ENCODE measurements around the gene DUSP8. TPM values are rescaled to one million over a fixed set of nuclear protein-coding genes. Genes with fewer than 3 reads are reported as not detected.
"Not testable (repeated sequence)": the region's sequence is repeated elsewhere in the genome, so short reads cannot be mapped to it uniquely, and the experiment has no call there.

DUSP8 gene
- total and polyA plus RNA-seq, 2 donors (not counting 1 experiment from before 2014, with no cell fraction given) = 4.3 to 7.2 TPM

DNA sequence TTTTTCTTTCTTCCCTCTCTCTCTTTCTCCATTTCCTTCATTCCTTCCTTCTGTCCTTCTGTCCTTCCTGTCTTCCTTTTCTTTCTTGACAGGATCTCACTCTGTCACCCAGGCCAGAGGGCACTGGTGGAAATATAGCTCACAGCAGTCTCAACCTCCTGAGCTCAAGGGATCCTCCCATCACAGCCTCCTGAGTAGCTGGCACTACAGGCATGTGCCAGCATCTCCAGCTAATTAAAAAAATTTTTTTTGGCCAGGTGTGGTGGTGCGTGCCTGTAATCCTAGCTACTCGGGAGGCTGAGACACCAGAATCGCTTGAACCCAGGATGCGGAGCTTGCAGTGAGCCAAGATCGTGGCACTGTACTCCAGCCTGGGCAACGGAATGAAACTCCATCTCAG is 4.8 kb upstream of the DUSP8 start:
- H4K20me1 ChIP-seq (ENCODE audit: control insufficient read depth, insufficient read depth, low read length, poor library complexity, severe bottlenecking) = no peaks in the 10 kb centered on the region
- ChIA-PET POLR2A (interaction anchor here (0.6 to 0.7 kb wide), 2 partner anchors 59 to 459 kb away, joined by 3 read pairs; no protein-coding TSS in a partner anchor), CTCF (interaction anchor here (1.2 to 4.2 kb wide), 6 partner anchors 11 to 375 kb away, joined by 4 to 28 read pairs (median 7); no protein-coding TSS in a partner anchor)
- no peaks in the 10 kb centered on the region for H3K79me2 ChIP-seq (ENCODE audit: control insufficient read depth, insufficient read depth, low read length)
- intact Hi-C loops (cut with micrococcal nuclease) = no loop called here
- Mint-ChIP-seq H3K27ac (peak overlapping the region; percentile 15), H3K4me3 (peak overlapping the region; percentile 32), H3K27me3 (peaks cover 9% of the 10 kb centered on the region), H3K9me3 (ENCODE audit: insufficient read depth) (peaks cover 5% of the 10 kb centered on the region), H3K4me1 (peaks cover 11% of the 10 kb centered on the region)
- peaks cover 18 to 20% of the 10 kb centered on the region in 2 donors for H3K4me1 ChIP-seq (ENCODE audit: control insufficient read depth in 2 of 2, insufficient read depth in 2 of 2, low read length in 2 of 2)
- H3K9me3 ChIP-seq (ENCODE audit: control extremely low read depth in 1 of 3, control insufficient read depth in 2 of 3, insufficient read depth in 1 of 3, low read length in 2 of 3) = peaks cover 1 to 16% (median 10%) of the 10 kb centered on the region in 3 donors
- TF ChIP-seq EZH2 (IDR thresholded peaks at IDR 0.05; ENCODE audit: borderline replicate concordance, insufficient read depth, low read depth, low read length, poor library complexity, severe bottlenecking) = no peak
- TF ChIP-seq, protein P1, sequence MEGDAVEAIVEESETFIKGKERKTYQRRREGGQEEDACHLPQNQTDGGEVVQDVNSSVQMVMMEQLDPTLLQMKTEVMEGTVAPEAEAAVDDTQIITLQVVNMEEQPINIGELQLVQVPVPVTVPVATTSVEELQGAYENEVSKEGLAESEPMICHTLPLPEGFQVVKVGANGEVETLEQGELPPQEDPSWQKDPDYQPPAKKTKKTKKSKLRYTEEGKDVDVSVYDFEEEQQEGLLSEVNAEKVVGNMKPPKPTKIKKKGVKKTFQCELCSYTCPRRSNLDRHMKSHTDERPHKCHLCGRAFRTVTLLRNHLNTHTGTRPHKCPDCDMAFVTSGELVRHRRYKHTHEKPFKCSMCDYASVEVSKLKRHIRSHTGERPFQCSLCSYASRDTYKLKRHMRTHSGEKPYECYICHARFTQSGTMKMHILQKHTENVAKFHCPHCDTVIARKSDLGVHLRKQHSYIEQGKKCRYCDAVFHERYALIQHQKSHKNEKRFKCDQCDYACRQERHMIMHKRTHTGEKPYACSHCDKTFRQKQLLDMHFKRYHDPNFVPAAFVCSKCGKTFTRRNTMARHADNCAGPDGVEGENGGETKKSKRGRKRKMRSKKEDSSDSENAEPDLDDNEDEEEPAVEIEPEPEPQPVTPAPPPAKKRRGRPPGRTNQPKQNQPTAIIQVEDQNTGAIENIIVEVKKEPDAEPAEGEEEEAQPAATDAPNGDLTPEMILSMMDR (IDR thresholded peaks at IDR 0.05) = no peak
- DNase-seq (no peak), ATAC-seq (ENCODE audit: low read depth) (no peak)
- no peak overlapping the region for H2AFZ ChIP-seq (ENCODE audit: insufficient read depth, low read depth, low read length, poor library complexity, severe bottlenecking)
- no peaks in the 10 kb centered on the region for H3K36me3 ChIP-seq (replicated peaks in 1 of 2; ENCODE audit: control extremely low read depth in 1 of 2, control insufficient read depth in 1 of 2, extremely low read depth in 1 of 2, insufficient read depth in 2 of 2, low read length in 1 of 2)
- H3K27ac ChIP-seq (ENCODE audit: low read length in 2 of 2) = no peak overlapping the region
- H3K4me3 ChIP-seq (ENCODE audit: control extremely low read depth in 1 of 5, extremely low read depth in 1 of 5, insufficient read depth in 1 of 5, low read depth in 2 of 5, low read length in 4 of 5) = no peak overlapping the region
- no peak overlapping the region for H3K4me2 ChIP-seq (replicated peaks; ENCODE audit: low read depth, low read length, poor library complexity, severe bottlenecking)
- no peak overlapping the region for H3K9ac ChIP-seq (ENCODE audit: low read length)
- 100% methylated on average over 3 of the region's 6 CpGs for WGBS (ENCODE audit: insufficient coverage)
- H3K27me3 ChIP-seq (replicated peaks in 1 of 4; ENCODE audit: control extremely low read depth in 1 of 4, control insufficient read depth in 3 of 4, insufficient read depth in 4 of 4, low read length in 3 of 4) = peaks cover 0 to 15% (median 2%) of the 10 kb centered on the region in 4 experiments

GRCh38 chr11:1575756-1576155 is 3.7 kb upstream of the DUSP8 start:
- not testable (repeated sequence) for H3K27ac Mint-ChIP-seq; ATAC-seq (ENCODE audit: low read depth)
- CTCF ChIA-PET = interaction anchor here (1.0 to 4.2 kb wide), 10 partner anchors 10 to 373 kb away, joined by 3 to 60 read pairs (median 15); partner anchors contain the start of gene KRTAP5-1

More at GRCh38 chr11:1575756-1576155, 3.7 kb upstream of the DUSP8 start:
- H3K27me3 ChIP-seq (replicated peaks in 1 of 4; ENCODE audit: control extremely low read depth in 1 of 4, control insufficient read depth in 3 of 4, insufficient read depth in 4 of 4, low read length in 3 of 4) = peaks cover 0 to 20% (median 5%) of the 10 kb centered on the region in 4 experiments
- H4K20me1 ChIP-seq (ENCODE audit: control insufficient read depth, insufficient read depth, low read length, poor library complexity, severe bottlenecking); H3K79me2 ChIP-seq (ENCODE audit: control insufficient read depth, insufficient read depth, low read length); DNase-seq; H3K36me3 ChIP-seq (replicated peaks in 1 of 2; ENCODE audit: control extremely low read depth in 1 of 2, control insufficient read depth in 1 of 2, extremely low read depth in 1 of 2, insufficient read depth in 2 of 2, low read length in 1 of 2); H3K4me2 ChIP-seq (replicated peaks; ENCODE audit: low read depth, low read length, poor library complexity, severe bottlenecking); POLR2A ChIA-PET; H3K4me3 ChIP-seq (ENCODE audit: control extremely low read depth in 1 of 5, extremely low read depth in 1 of 5, insufficient read depth in 1 of 5, low read depth in 2 of 5, low read length in 4 of 5); H3K9ac ChIP-seq (ENCODE audit: low read length); H3K27me3 Mint-ChIP-seq; H2AFZ ChIP-seq (ENCODE audit: insufficient read depth, low read depth, low read length, poor library complexity, severe bottlenecking); H3K27ac ChIP-seq (ENCODE audit: low read length in 2 of 2); H3K9me3 Mint-ChIP-seq (ENCODE audit: insufficient read depth): not testable (repeated sequence)
- intact Hi-C loops (cut with micrococcal nuclease) = loop anchor here (2.0 kb wide), 1 partner anchor 37 kb away; no protein-coding TSS in a partner anchor
- peaks cover 26 to 27% of the 10 kb centered on the region in 2 donors for H3K4me1 ChIP-seq (ENCODE audit: control insufficient read depth in 2 of 2, insufficient read depth in 2 of 2, low read length in 2 of 2)
- H3K4me3 Mint-ChIP-seq = peak overlapping the region; percentile 32
- 86% methylated on average over 14 of the region's 16 CpGs for WGBS (ENCODE audit: insufficient coverage)
- H3K4me1 Mint-ChIP-seq = peaks cover 12% of the 10 kb centered on the region
- H3K9me3 ChIP-seq (ENCODE audit: control extremely low read depth in 1 of 3, control insufficient read depth in 2 of 3, insufficient read depth in 1 of 3, low read length in 2 of 3) = peaks cover 1 to 10% (median 9%) of the 10 kb centered on the region in 3 donors

Measured in B cell (primary cell).